Upper lobe of right lung (tissue), 1 donor: ENCODE measurements around the gene POC1A. TPM values are rescaled to one million over a fixed set of nuclear protein-coding genes. Genes with fewer than 3 reads are reported as not detected.

Experiments used
- ATAC-seq: fragments of 200-7000 bp; cut with Tn5 transposase; one replicate; pipeline ENCODE4 v1.9.1; 2020; ENCODE audit warnings: mild to moderate bottlenecking, moderate library complexity
- DNase-seq: peaks from one replicate; pipeline ENCODE4 v3.0.0-alpha.2; 2020
- H3K27ac ChIP-seq: fragments of 200-600 bp; one replicate; pipeline ENCODE4 v1.8.0; 2022
- H3K27me3 ChIP-seq: fragments of 200-600 bp; one replicate; pipeline ENCODE4 v1.8.0; 2022; ENCODE audit warnings: mild to moderate bottlenecking
- H3K36me3 ChIP-seq: fragments of 200-600 bp; one replicate; pipeline ENCODE4 v1.8.0; 2022
- H3K4me1 ChIP-seq: fragments of 200-600 bp; one replicate; pipeline ENCODE4 v1.8.0; 2022
- H3K4me3 ChIP-seq: fragments of 200-600 bp; one replicate; pipeline ENCODE4 v1.8.0; 2022; ENCODE audit warnings: mild to moderate bottlenecking
- H3K9me3 ChIP-seq: fragments of 200-600 bp; one replicate; pipeline ENCODE4 v1.8.0; 2022
- CTCF ChIP-seq: fragments of 200-600 bp; IDR thresholded peaks from one replicate; pipeline ENCODE4 v1.8.0; 2022; ENCODE audit warnings: antibody characterized with exemption
- intact Hi-C: fragments of 100-400 bp; cut with DNase I; formaldehyde crosslinking; loops from one replicate; pipeline ENCODE4 v1.11.0; 2022
- total RNA-seq: library from RNA; stranded (reverse); fragmentation: NEBNext Ultra II Directional; extraction: Animal tissue kit (Norgen Biotek cat#: 25700); gene quantifications from one replicate; pipeline ENCODE4 v1.2.1, GENCODE V29; 2021
- donor health status: DM: no; HTN: yes; CAD: no; lungs with severe emphysema.

The POC1A gene
- total RNA-seq, 1 donor from 2014 or later = 2.5 TPM

DNA sequence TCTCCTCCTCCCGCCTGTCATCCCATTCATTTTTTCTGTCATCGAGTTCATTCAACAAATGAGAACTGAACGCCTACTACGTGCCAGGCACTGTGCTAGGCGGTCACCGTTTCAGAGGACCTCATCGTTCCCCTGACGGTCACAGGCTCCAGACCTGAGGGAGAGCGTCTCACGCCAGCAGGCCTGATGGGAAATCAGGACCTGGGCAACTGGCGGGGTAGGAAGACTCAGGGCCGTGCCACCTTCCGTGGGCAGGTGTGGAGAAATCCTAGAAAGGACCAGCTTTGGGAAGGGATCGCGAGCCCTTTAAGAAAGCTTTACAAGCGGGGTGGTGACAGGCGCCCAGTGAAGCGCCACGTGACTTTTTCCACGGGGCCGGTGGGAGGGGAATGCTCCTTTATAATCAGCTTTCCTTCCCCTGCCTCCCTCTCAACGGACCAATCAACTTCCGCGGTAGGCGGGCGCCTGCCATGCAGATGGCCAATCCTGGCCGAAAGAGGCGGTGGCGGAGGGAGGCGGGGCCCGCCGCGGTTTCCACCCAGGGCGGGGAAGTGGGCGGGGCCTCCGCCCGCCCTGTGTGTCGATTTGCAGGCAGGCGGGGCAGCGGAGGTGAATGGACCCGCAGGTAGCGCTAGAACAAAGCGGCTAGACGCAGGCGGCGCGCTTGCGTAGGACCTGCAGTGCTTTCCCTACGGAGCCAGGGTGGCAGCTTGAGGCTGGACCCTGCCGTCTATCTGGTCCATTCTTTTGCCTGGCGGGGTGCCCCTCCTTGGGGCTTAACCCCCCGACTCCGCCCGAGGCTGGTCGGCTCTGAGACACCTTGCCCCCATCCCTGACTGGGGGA lies 97.0 kb downstream of the POC1A start:
- TF ChIP-seq CTCF = no peak
- intact Hi-C loops = loop anchor here (10.0 kb wide), 1 partner anchor 88 kb away; no protein-coding TSS in a partner anchor
- ATAC-seq (peak; percentile 91), DNase-seq (peak; percentile 100)
- Histone ChIP-seq H3K4me1 (peaks cover 28% of the 10 kb centered on the region), H3K27me3 (no peaks in the 10 kb centered on the region), H3K4me3 (peak overlapping the region; percentile 56), H3K9me3 (no peaks in the 10 kb centered on the region), H3K36me3 (peaks cover 7% of the 10 kb centered on the region), H3K27ac (peak overlapping the region; percentile 83)

DNA sequence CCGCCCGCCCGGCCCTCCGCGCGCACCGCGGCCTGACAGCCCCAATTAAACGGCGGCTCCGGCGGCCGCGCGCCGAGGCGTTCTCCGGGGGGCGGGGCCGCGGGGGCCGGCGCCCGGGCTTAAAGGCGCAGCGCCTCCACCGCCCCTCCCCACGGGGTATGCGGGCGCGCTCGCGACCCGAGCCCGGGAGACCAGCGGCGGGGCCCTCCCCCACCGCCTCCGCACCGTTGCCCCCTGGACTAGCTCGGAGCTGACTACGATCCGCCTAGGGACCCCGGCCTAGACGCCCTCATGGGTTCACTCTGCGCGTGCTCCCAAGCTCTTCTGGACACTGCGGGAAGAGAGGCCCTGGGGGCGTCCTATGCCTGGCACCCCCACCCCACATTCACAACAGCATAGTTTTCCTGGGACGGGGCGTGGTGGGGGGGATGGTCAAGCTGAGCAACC lies 97.7 kb downstream of the POC1A start, which contains the start of gene DUSP7:
Gene DUSP7 (minus strand): TSS at position 51 of the 447 bp plus-strand sequence. CDS start 205 bp downstream, outside the sequence.
- H3K9me3 ChIP-seq = no peaks in the 10 kb centered on the region
- no peak for TF ChIP-seq CTCF
- H3K27me3 ChIP-seq = no peaks in the 10 kb centered on the region
- H3K4me3 ChIP-seq = peak within 1 kb of the TSS; percentile 91
- ATAC-seq = peak; percentile 57
- H3K27ac ChIP-seq = peak within 1 kb of the TSS; percentile 90
- intact Hi-C loops = loop anchor here (10.0 kb wide), 1 partner anchor 88 kb away; no protein-coding TSS in a partner anchor
- H3K4me1 ChIP-seq = peaks cover 34% of the 10 kb centered on the region
- H3K36me3 ChIP-seq = peaks cover 14% of the 10 kb centered on the region
- DNase-seq = peak; percentile 88

DNA sequence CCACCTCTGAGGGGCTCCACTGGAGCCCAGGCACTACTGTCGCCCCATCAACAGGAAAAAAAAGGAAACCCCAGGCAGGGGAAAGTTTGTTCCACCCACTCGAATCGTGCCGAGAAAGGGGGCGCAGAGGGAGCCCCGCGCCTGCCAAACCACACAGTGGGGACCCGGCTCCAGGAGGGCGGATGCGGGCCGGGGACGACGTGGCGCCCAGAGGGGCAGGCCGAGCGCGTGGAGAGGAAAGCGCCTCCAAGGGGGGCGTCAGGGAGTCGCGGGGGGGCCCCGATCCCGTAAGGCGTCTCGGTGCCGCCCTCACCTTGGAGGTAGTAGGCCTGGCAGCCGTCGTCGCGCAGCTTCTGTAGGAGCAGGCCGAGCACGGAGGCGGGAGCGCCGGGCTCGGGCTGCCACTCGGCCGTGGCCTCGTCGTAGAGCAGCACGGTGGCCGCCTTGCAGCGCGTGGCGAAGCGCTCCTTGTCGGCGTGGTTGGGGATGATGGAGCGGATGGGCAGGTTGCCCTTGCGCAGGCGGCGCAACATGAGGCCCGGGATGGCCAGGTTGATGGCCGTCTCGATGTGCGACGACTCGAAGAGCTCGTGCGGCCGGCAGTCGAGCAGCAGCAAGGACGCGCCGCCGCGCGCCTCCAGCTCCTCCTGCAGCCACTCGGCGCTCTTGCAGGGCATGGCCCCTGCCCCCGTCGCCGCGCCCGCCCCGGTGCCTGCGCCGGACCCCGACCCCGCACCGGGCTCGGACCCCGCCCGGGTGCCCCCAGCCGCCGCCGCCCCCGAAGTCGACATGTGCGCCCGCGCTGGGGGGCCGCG lies 98.5 kb downstream of the POC1A start:
- Histone ChIP-seq H3K36me3 (peaks cover 22% of the 10 kb centered on the region), H3K27ac (peak overlapping the region; percentile 90), H3K9me3 (no peaks in the 10 kb centered on the region), H3K4me3 (peak overlapping the region; percentile 91), H3K4me1 (peaks cover 42% of the 10 kb centered on the region), H3K27me3 (no peaks in the 10 kb centered on the region)
- intact Hi-C loops = loop anchor here (10.0 kb wide), 1 partner anchor 89 kb away; no protein-coding TSS in a partner anchor
- peak; percentile 82 for DNase-seq
- ATAC-seq = peak; percentile 0
- no peak for TF ChIP-seq CTCF

DNA sequence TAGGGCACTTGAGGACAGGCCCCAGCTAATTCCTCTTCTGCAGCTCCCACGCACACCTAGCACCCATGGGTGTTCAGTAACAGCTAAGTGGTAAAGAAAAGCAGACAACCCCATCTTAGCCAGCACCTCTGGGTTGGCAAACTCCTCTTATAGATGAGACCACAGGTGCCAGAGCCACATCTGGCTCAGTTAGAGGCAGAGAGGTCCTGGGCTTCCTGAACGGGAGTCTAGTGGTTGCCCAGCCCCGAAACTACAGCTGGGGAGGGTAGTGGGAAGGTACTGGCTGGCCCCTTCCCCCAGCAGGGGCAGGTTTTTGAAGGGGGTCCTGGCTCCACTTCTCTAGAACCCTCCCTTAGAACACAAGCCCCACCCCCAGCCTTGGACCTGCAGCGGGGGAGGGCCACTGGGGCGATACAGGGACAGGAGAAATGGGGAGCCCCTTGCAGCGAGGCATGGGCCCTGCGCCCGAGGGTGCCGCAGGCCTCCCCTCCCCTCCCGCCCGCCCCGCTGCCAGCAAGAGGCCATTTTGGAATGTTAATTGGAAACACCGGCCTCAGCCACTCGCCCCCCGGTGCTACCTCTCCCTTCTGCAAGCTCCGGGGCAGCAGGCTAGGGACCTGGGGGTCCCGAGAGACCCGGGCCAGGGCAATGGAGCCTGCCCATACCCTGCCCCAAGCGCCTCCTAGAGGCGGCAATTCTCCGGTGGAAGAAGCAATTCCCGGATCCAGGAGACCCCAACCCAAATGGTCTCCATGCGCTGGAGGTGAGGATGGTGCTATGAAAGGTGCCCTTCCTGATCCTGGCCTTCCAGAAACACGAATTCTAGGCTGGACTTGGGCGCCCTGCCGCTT lies 99.3 kb downstream of the POC1A start:
- H3K36me3 ChIP-seq = peaks cover 30% of the 10 kb centered on the region
- ATAC-seq (no peak), DNase-seq (no peak)
- H3K4me1 ChIP-seq = peaks cover 49% of the 10 kb centered on the region
- intact Hi-C loops = loop anchor here (5.0 to 10.0 kb wide), 2 partner anchors 53 to 90 kb away; no protein-coding TSS in a partner anchor
- H3K27ac ChIP-seq = peak overlapping the region; percentile 90
- no peaks in the 10 kb centered on the region for H3K27me3 ChIP-seq
- no peaks in the 10 kb centered on the region for H3K9me3 ChIP-seq
- H3K4me3 ChIP-seq = peak overlapping the region; percentile 91
- no peak for TF ChIP-seq CTCF
